PC-9 (cell line): ENCODE data around the gene ZYG11B. TPM values are rescaled to one million over a fixed set of nuclear protein-coding genes. Genes with fewer than 3 reads are reported as not detected.
"Not testable (repeated sequence)": the region's sequence is repeated elsewhere in the genome, so short reads cannot be mapped to it uniquely, and the experiment has no call there.

Experiments used
- BruUV-seq: library from RNA; stranded (reverse); fragments of 400-500 nt; replicated peaks from 2 replicates; lab custom pipeline; 2021; lab: Mats Ljungman, UMichigan
- CTCF ChIA-PET: fragments of 300-600 bp; sonication (Branson Sonifier 250); formaldehyde crosslinking; loops from one replicate; lab custom pipeline; 2022; ENCODE audit warnings: antibody characterized with exemption; lab: Charles Lee
- POLR2A ChIA-PET: fragments of 300-600 bp; sonication (Branson Sonifier 250); formaldehyde crosslinking; loops from one replicate; lab custom pipeline; 2022; ENCODE audit warnings: antibody characterized with exemption; ENCODE audit not compliant: unreplicated experiment; lab: Charles Lee
- DNase-seq, 2 experiments: peaks; one replicate each; pipeline versions ENCODE4 v3.0.0 to v3.0.0-alpha.2; 2015 to 2022; ENCODE audit warnings: mixed read lengths in 1 of 2
- H2AFZ ChIP-seq: fragments of 200-600 bp; sonication (generic); 2 replicates; pipeline ENCODE4 v1.8.1; 2017; ENCODE audit warnings: antibody characterized with exemption
- H3F3A ChIP-seq: fragments of 200-600 bp; sonication (generic); 2 replicates; pipeline ENCODE4 v1.8.1; 2017; ENCODE audit warnings: antibody characterized with exemption, mild to moderate bottlenecking, low read depth; ENCODE audit not compliant: insufficient read depth
- H3K27ac ChIP-seq: fragments of 200-600 bp; sonication (generic); 2 replicates; pipeline ENCODE4 v1.6.1; 2016; ENCODE audit warnings: mixed run types
- H3K27me3 ChIP-seq: fragments of 200-600 bp; sonication (generic); 2 replicates; pipeline ENCODE4 v1.6.1; 2016; ENCODE audit warnings: low read depth, mixed run types; ENCODE audit not compliant: insufficient read depth
- H3K36me3 ChIP-seq: fragments of 200-600 bp; sonication (generic); 2 replicates; pipeline ENCODE4 v1.6.1; 2016; ENCODE audit warnings: low read depth, mixed run types
- H3K4me1 ChIP-seq: fragments of 200-600 bp; sonication (generic); replicated peaks from 2 replicates; pipeline ENCODE4 v1.6.1; 2016; ENCODE audit warnings: mixed run types; ENCODE audit not compliant: insufficient read depth
- H3K4me2 ChIP-seq: fragments of 200-600 bp; sonication (generic); 2 replicates; pipeline ENCODE4 v1.6.1; 2017; ENCODE audit warnings: mixed run types
- H3K4me3 ChIP-seq: fragments of 200-600 bp; sonication (generic); 2 replicates; pipeline ENCODE4 v1.6.1; 2016; ENCODE audit warnings: mixed run types
- H3K79me2 ChIP-seq: fragments of 200-600 bp; sonication (generic); 2 replicates; pipeline ENCODE4 v1.6.1; 2017; ENCODE audit warnings: low read depth, mixed run types
- H3K9me2 ChIP-seq: fragments of 200-600 bp; sonication (generic); 2 replicates; pipeline ENCODE4 v1.8.1; 2017; ENCODE audit warnings: mild to moderate bottlenecking; ENCODE audit not compliant: insufficient read depth
- H3K9me3 ChIP-seq: fragments of 200-600 bp; sonication (generic); 2 replicates; pipeline ENCODE4 v1.8.1; 2016; ENCODE audit warnings: low read depth; ENCODE audit not compliant: insufficient read depth
- H4K20me1 ChIP-seq: fragments of 200-600 bp; sonication (generic); 2 replicates; pipeline ENCODE4 v1.8.1; 2017; ENCODE audit not compliant: insufficient read depth
- CTCF ChIP-seq: fragments of 200-600 bp; sonication (generic); conservative IDR thresholded peaks from 2 replicates; pipeline ENCODE4 v1.6.1; 2017; ENCODE audit warnings: mixed run types, antibody characterized with exemption, mild to moderate bottlenecking, moderate library complexity
- EZH2 ChIP-seq: fragments of 200-600 bp; sonication (generic); IDR thresholded peaks from 2 replicates; pipeline ENCODE4 v1.8.0; 2017; ENCODE audit warnings: antibody characterized with exemption, low read depth
- intact Hi-C: fragments of 100-400 bp; cut with micrococcal nuclease; formaldehyde crosslinking; loops from one replicate; pipeline ENCODE4 v1.10.0; 2022; ENCODE audit not compliant: unreplicated experiment
- total RNA-seq: library from RNA; stranded (reverse); gene quantifications from 2 replicates; pipeline ENCODE4 v1.2.3, GENCODE V29; 2021

ZYG11B gene
- total RNA-seq, 1 experiment from 2014 or later, result 21.4 TPM

- no TSS peak for BruUV-seq
Measured at GRCh38 chr1:52683367-52683940, 42.8 kb upstream of the ZYG11B start.

GRCh38 chr1:52684545-52684944, 41.7 kb upstream of the ZYG11B start:
- POLR2A ChIA-PET, result interaction anchor here (0.7 kb wide), 1 partner anchor 135 kb away, joined by 8 read pairs; no protein-coding TSS in a partner anchor
- Histone ChIP-seq H3K9me2 (no peaks in the 10 kb centered on the region), H3K36me3 (peaks cover 13% of the 10 kb centered on the region), H2AFZ (no peak overlapping the region), H3K4me1 (no peaks in the 10 kb centered on the region), H3K79me2 (no peaks in the 10 kb centered on the region), H3K27me3 (no peaks in the 10 kb centered on the region), H3F3A (peaks cover 23% of the 10 kb centered on the region; the same call in 1 of the 2 replicates), H4K20me1 (peaks cover 11% of the 10 kb centered on the region; the same call in 1 of the 2 replicates), H3K4me2 (no peak overlapping the region), H3K4me3 (no peak overlapping the region), H3K9me3 (no peaks in the 10 kb centered on the region), H3K27ac (no peak overlapping the region)
- no peak for DNase-seq
- no TSS peak for BruUV-seq
- CTCF ChIA-PET, result interaction anchor here (0.6 to 0.7 kb wide), 2 partner anchors 70 to 144 kb away, joined by 7 to 8 read pairs; no protein-coding TSS in a partner anchor
- TF ChIP-seq CTCF (no peak), EZH2 (no peak)
- intact Hi-C loops, result loop anchor here (10.0 kb wide), 1 partner anchor 790 kb away; no protein-coding TSS in a partner anchor

More at GRCh38 chr1:52683367-52683940, 42.8 kb upstream of the ZYG11B start:
- H3K4me2 ChIP-seq, result no peak overlapping the region
- no peaks in the 10 kb centered on the region for H3K9me2 ChIP-seq
- CTCF ChIA-PET, result no interaction called here
- TF ChIP-seq CTCF (no peak), EZH2 (no peak)
- no peaks in the 10 kb centered on the region for H3K27me3 ChIP-seq
- no peak overlapping the region for H3K27ac ChIP-seq
- H3K4me1 ChIP-seq, result no peaks in the 10 kb centered on the region
- DNase-seq, result no peak
- H3F3A ChIP-seq, result peaks cover 22% of the 10 kb centered on the region; the same call in 1 of the 2 replicates
- no peak overlapping the region for H2AFZ ChIP-seq
- peaks cover 10% of the 10 kb centered on the region for H3K36me3 ChIP-seq
- H3K79me2 ChIP-seq, result no peaks in the 10 kb centered on the region
- no peak overlapping the region for H3K4me3 ChIP-seq
- H4K20me1 ChIP-seq, result peaks cover 9% of the 10 kb centered on the region; the same call in 1 of the 2 replicates
- no peaks in the 10 kb centered on the region for H3K9me3 ChIP-seq
- intact Hi-C loops, result loop anchor here (10.0 kb wide), 1 partner anchor 789 kb away; no protein-coding TSS in a partner anchor
- POLR2A ChIA-PET, result interaction anchor here (0.6 kb wide), 1 partner anchor 235 kb away, joined by 3 read pairs; no protein-coding TSS in a partner anchor

GRCh38 chr1:52686261-52686751, 39.9 kb upstream of the ZYG11B start:
- H3K4me3 ChIP-seq, POLR2A ChIA-PET, BruUV-seq, H3K9me2 ChIP-seq, H3K27me3 ChIP-seq, H3K4me2 ChIP-seq, H2AFZ ChIP-seq, H3K9me3 ChIP-seq, H3K79me2 ChIP-seq, H3K4me1 ChIP-seq, H3K27ac ChIP-seq: not testable (repeated sequence)
- intact Hi-C loops, result loop anchor here (1.0 to 10.0 kb wide), 5 partner anchors 134 to 792 kb away; partner anchors contain the start of gene TUT4
- peaks cover 16% of the 10 kb centered on the region for H4K20me1 ChIP-seq
- peak in 1 of 2 experiments; percentile 67 for DNase-seq
- peaks cover 20% of the 10 kb centered on the region for H3K36me3 ChIP-seq
- peaks cover 28% of the 10 kb centered on the region; the same call in 1 of the 2 replicates for H3F3A ChIP-seq
- CTCF ChIA-PET, result interaction anchor here (0.5 to 0.7 kb wide), 6 partner anchors 133 to 698 kb away, joined by 3 to 8 read pairs (median 4); partner anchors contain the start of gene TUT4
- TF ChIP-seq CTCF, result peak; percentile 90
